Uterus (tissue), 2 donors: ENCODE measurements around the gene EML1.
"Not testable (repeated sequence)": the region's sequence is repeated elsewhere in the genome, so short reads cannot be mapped to it uniquely, and the experiment has no call there.

Experiments used
- CTCF ChIP-seq, 4 experiments: fragments of 200-600 bp in 2 of 4; fragments of 450-650 bp in 2 of 4; sonication (generic) in 2 of 4; IDR thresholded peaks; one replicate each; pipeline ENCODE4 v1.5.1; 2016 to 2019; ENCODE audit warnings: antibody characterized with exemption in 4 of 4, mild to moderate bottlenecking in 2 of 4, moderate library complexity in 1 of 4
- POLR2A ChIP-seq, 2 donors: fragments of 450-650 bp; IDR thresholded peaks; one replicate each; pipeline ENCODE4 v1.6.1; 2016; ENCODE audit warnings: antibody characterized with exemption in 2 of 2, mild to moderate bottlenecking in 1 of 2, moderate library complexity in 1 of 2

- not testable (repeated sequence) for TF ChIP-seq CTCF, POLR2A (IDR thresholded peaks at IDR 0.05)
Measured at GRCh38 chr14:99762911-99763310, 30.3 kb upstream of the EML1 start.
